HG03521 (cell line): ENCODE results near the gene PUS10.

Source experiments
- ATAC-seq: cut with Tn5 transposase; IDR thresholded peaks from one replicate; pipeline ENCODE4 v1.9.1; 2021; ENCODE audit warnings: mild to moderate bottlenecking, moderate library complexity; ENCODE audit not compliant: unreplicated experiment

The PUS10 gene

GRCh38 chr2:60973705-60974104 lies 44.4 kb downstream of the PUS10 start:
- no peak for ATAC-seq

- peak; percentile 18 for ATAC-seq
Observed at GRCh38 chr2:60972889-60973656, 45.0 kb downstream of the PUS10 start.

- ATAC-seq = no peak
Observed at GRCh38 chr2:60966507-60967405, 51.3 kb downstream of the PUS10 start.

GRCh38 chr2:60965499-60965785 lies 52.6 kb downstream of the PUS10 start:
- no peak for ATAC-seq

GRCh38 chr2:60964651-60965498 lies 53.2 kb downstream of the PUS10 start:
- ATAC-seq = no peak

- no peak for ATAC-seq
Observed at GRCh38 chr2:60963190-60963589, 54.9 kb downstream of the PUS10 start.

- no peak for ATAC-seq
Observed at GRCh38 chr2:60962528-60962927, 55.5 kb downstream of the PUS10 start.

GRCh38 chr2:60961457-60961856 lies 56.6 kb downstream of the PUS10 start:
- ATAC-seq = no peak

GRCh38 chr2:60960706-60961105 lies 57.3 kb downstream of the PUS10 start:
- no peak for ATAC-seq

- no peak for ATAC-seq
Observed at GRCh38 chr2:60959501-60959900, 58.6 kb downstream of the PUS10 start.

GRCh38 chr2:60958800-60959199 lies 59.3 kb downstream of the PUS10 start:
- no peak for ATAC-seq

GRCh38 chr2:60958361-60958760 lies 59.7 kb downstream of the PUS10 start:
- no peak for ATAC-seq

GRCh38 chr2:60957643-60958042 lies 60.4 kb downstream of the PUS10 start:
- no peak for ATAC-seq

GRCh38 chr2:60957224-60957623 lies 60.8 kb downstream of the PUS10 start:
- no peak for ATAC-seq

GRCh38 chr2:60954139-60954538 lies 63.9 kb downstream of the PUS10 start:
- ATAC-seq = no peak

GRCh38 chr2:60948926-60949579 lies 69.0 kb downstream of the PUS10 start:
- ATAC-seq = no peak

- no peak for ATAC-seq
Observed at GRCh38 chr2:60948161-60948560, 69.9 kb downstream of the PUS10 start.

GRCh38 chr2:60947056-60947455 lies 71.0 kb downstream of the PUS10 start:
- no peak for ATAC-seq

- no peak for ATAC-seq
Observed at GRCh38 chr2:60945341-60945740, 72.7 kb downstream of the PUS10 start.

GRCh38 chr2:60939622-60940021 lies 78.4 kb downstream of the PUS10 start:
- ATAC-seq = no peak

- ATAC-seq = no peak
Observed at GRCh38 chr2:60938301-60938700, 79.8 kb downstream of the PUS10 start.
